Stomach (tissue), 9 donors: Measurements from ENCODE around the gene TCOF1. TPM values are rescaled to one million over a fixed set of nuclear protein-coding genes. Genes with fewer than 3 reads are reported as not detected.

Experiments
- DNase-seq, 2 donors: peaks; one replicate each; pipeline versions ENCODE4 v3.0.0 to v3.0.0-alpha.2; 2013 to 2019
- H3K27ac ChIP-seq, 5 donors: fragments of 200-600 bp in 4 of 5; sonication (generic) in 4 of 5; one replicate each; pipeline ENCODE4 v1.5.1; 2013 to 2019; ENCODE audit warnings: mild to moderate bottlenecking in 1 of 5, moderate library complexity in 1 of 5
- H3K27me3 ChIP-seq, 3 donors: fragments of 200-600 bp; sonication (generic); one replicate each; pipeline ENCODE4 v1.5.1; 2017 to 2019; ENCODE audit warnings: mixed run types in 1 of 3
- H3K36me3 ChIP-seq, 4 donors: fragments of 200-600 bp; sonication (generic); 1 replicate in 3 of 4; 2 replicates in 1 of 4; pipeline ENCODE4 v1.5.1; 2016 to 2019
- H3K4me1 ChIP-seq, 4 donors: fragments of 200-600 bp; sonication (generic); one replicate each; pipeline ENCODE4 v1.5.1; 2016 to 2019
- H3K4me3 ChIP-seq, 4 donors: fragments of 200-600 bp; sonication (generic) in 3 of 4; one replicate each; pipeline ENCODE4 v1.5.1; 2016 to 2019; ENCODE audit warnings: mild to moderate bottlenecking in 1 of 4
- H3K9me3 ChIP-seq, 4 donors: fragments of 200-600 bp; sonication (generic); one replicate each; pipeline ENCODE4 v1.5.1; 2016 to 2019
- EP300 ChIP-seq: sonication (generic); formaldehyde crosslinking; IDR thresholded peaks from one replicate; pipeline ENCODE4 v1.6.1; 2017; ENCODE audit warnings: antibody characterized with exemption
- POLR2A ChIP-seq, 4 donors: fragments of 450-650 bp; IDR thresholded peaks; one replicate each; pipeline ENCODE4 v1.6.1; 2016; ENCODE audit warnings: antibody characterized with exemption in 4 of 4, control low read depth in 2 of 4, mild to moderate bottlenecking in 1 of 4, moderate library complexity in 1 of 4
- POLR2AphosphoS5 ChIP-seq, 3 donors: sonication (generic); formaldehyde crosslinking; IDR thresholded peaks; one replicate each; pipeline ENCODE4 v1.6.1; 2016; ENCODE audit warnings: antibody characterized with exemption in 3 of 3
- WGBS, 5 donors: extraction: QIAGEN DNeasy Blood & Tissue Kit in 3 of 5; methylation state at CpG; one replicate each; pipeline versions ENCODE4 v1.1.5 to v1.1.7; 2013 to 2018; 5-methylcytosine and 5-hydroxymethylcytosine counted together
- intact Hi-C: fragments of 100-400 bp; cut with DNase I; formaldehyde crosslinking; loops from one replicate; pipeline ENCODE4 v1.15.1; 2023; ENCODE audit warnings: low total_unique reads
- polyA plus RNA-seq, 3 donors: library from polyadenylated mRNA; stranded (reverse); fragments of 200-250 nt; gene quantifications; one replicate each; pipeline ENCODE4 v1.2.3, GENCODE V29; 2013
- total RNA-seq, 5 donors: library from RNA; depleted of rRNA; stranded (reverse); fragments of >200 nt; gene quantifications; one replicate each; pipeline versions ENCODE4 v1.1.0 to v1.2.3, GENCODE V29; 2014 to 2016
- TF ChIP-seq, protein P1 (sequence below), 7 experiments: fragments of 450-650 bp in 4 of 7; fragments of 200-600 bp in 3 of 7; sonication (generic) in 3 of 7; IDR thresholded peaks; one replicate each; pipeline ENCODE4 v1.5.1; 2016 to 2019; ENCODE audit warnings: antibody characterized with exemption in 7 of 7, control low read depth in 2 of 7, mild to moderate bottlenecking in 1 of 7
- donor health status: healthy with polysubstance abuse.
- donor health status: Bipolar disorder and iron deficiency.
- donor health status: healthy.

TCOF1 gene
- total and polyA plus RNA-seq, 8 donors = 11.7 to 74.1 (median 27.0) TPM

GRCh38 chr5:150342583-150342982 is 14.9 kb upstream of the TCOF1 start:
- no peak overlapping the region for H3K4me3 ChIP-seq
- no peak overlapping the region for H3K27ac ChIP-seq
- TF ChIP-seq EP300 = no peak
- WGBS, 5 donors = 85 to 96% (median 90%) methylated on average over 5 of the region's 5 CpGs
- H3K4me1 ChIP-seq = no peaks in the 10 kb centered on the region
- H3K36me3 ChIP-seq = no peaks in the 10 kb centered on the region
- no peaks in the 10 kb centered on the region for H3K9me3 ChIP-seq
- intact Hi-C loops = no loop called here
- no peak for DNase-seq
- no peaks in the 10 kb centered on the region for H3K27me3 ChIP-seq

- WGBS, 5 donors = 61 to 72% (median 66%) methylated on average over 7 of the region's 7 CpGs
- no peak overlapping the region for H3K4me3 ChIP-seq
- no peak overlapping the region for H3K27ac ChIP-seq
- no peaks in the 10 kb centered on the region for H3K4me1 ChIP-seq
- no peaks in the 10 kb centered on the region for H3K9me3 ChIP-seq
- H3K27me3 ChIP-seq = no peaks in the 10 kb centered on the region
- no peak for TF ChIP-seq POLR2A (IDR thresholded peaks at IDR 0.05)
- TF ChIP-seq, protein P1, sequence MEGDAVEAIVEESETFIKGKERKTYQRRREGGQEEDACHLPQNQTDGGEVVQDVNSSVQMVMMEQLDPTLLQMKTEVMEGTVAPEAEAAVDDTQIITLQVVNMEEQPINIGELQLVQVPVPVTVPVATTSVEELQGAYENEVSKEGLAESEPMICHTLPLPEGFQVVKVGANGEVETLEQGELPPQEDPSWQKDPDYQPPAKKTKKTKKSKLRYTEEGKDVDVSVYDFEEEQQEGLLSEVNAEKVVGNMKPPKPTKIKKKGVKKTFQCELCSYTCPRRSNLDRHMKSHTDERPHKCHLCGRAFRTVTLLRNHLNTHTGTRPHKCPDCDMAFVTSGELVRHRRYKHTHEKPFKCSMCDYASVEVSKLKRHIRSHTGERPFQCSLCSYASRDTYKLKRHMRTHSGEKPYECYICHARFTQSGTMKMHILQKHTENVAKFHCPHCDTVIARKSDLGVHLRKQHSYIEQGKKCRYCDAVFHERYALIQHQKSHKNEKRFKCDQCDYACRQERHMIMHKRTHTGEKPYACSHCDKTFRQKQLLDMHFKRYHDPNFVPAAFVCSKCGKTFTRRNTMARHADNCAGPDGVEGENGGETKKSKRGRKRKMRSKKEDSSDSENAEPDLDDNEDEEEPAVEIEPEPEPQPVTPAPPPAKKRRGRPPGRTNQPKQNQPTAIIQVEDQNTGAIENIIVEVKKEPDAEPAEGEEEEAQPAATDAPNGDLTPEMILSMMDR (IDR thresholded peaks at IDR 0.05) = no peak
- TF ChIP-seq EP300 = no peak
- TF ChIP-seq POLR2AphosphoS5 (IDR thresholded peaks at IDR 0.05) = no peak
- intact Hi-C loops = no loop called here
- no peaks in the 10 kb centered on the region for H3K36me3 ChIP-seq
- DNase-seq = no peak
Observed at GRCh38 chr5:150343994-150344631, 13.4 kb upstream of the TCOF1 start.

- WGBS, 5 donors = 82 to 87% (median 84%) methylated on average over 5 of the region's 5 CpGs
- Histone ChIP-seq H3K27ac (no peak overlapping the region), H3K27me3 (no peaks in the 10 kb centered on the region), H3K9me3 (no peaks in the 10 kb centered on the region), H3K4me3 (no peak overlapping the region), H3K4me1 (peaks cover 0 to 4% (median 2%) of the 10 kb centered on the region in 4 donors), H3K36me3 (no peaks in the 10 kb centered on the region)
- no peak for TF ChIP-seq POLR2A (IDR thresholded peaks at IDR 0.05)
- no peak for TF ChIP-seq EP300
- no peak for TF ChIP-seq POLR2AphosphoS5 (IDR thresholded peaks at IDR 0.05)
- TF ChIP-seq, protein P1 (IDR thresholded peaks at IDR 0.05) = no peak
- intact Hi-C loops = no loop called here
- peak in 1 of 2 donors; percentile 56 for DNase-seq
Observed at GRCh38 chr5:150345716-150346115, 11.8 kb upstream of the TCOF1 start.

- H3K9me3 ChIP-seq = no peaks in the 10 kb centered on the region
- H3K27me3 ChIP-seq = no peaks in the 10 kb centered on the region
- no peak overlapping the region for H3K27ac ChIP-seq
- 82 to 89% (median 86%) methylated on average over 5 to 6 of the region's 6 CpGs for WGBS, 5 donors
- intact Hi-C loops = no loop called here
- H3K36me3 ChIP-seq = no peaks in the 10 kb centered on the region
- no peak for DNase-seq
- no peak for TF ChIP-seq POLR2A (IDR thresholded peaks at IDR 0.05)
- TF ChIP-seq EP300 = no peak
- TF ChIP-seq, protein P1 (IDR thresholded peaks at IDR 0.05) = no peak
- TF ChIP-seq POLR2AphosphoS5 (IDR thresholded peaks at IDR 0.05) = no peak
- H3K4me3 ChIP-seq = no peak overlapping the region
- peaks cover 0 to 9% (median 6%) of the 10 kb centered on the region in 4 donors for H3K4me1 ChIP-seq
Observed at GRCh38 chr5:150346592-150346991, 10.9 kb upstream of the TCOF1 start.

DNA sequence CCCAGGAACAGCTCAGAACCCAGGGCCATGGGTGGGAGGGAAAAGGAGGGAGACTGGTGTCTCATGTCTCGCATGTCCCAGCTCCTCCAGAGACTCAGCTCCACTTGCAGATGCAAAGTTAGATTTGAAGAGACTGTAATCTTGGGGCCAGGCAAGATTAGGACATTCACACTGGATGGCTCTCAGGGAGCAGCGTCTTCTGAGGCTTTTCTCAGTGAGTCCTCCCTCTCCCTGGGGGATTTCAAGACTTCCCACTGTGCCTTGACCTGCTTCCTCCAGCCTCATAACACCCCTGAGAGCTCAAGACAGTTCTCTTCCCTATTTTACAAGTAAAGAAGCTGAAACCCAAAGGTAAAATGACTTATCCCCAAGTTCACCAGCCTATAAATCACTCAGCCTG is 10.5 kb upstream of the TCOF1 start:
- Histone ChIP-seq H3K4me1 (peaks cover 0 to 9% (median 6%) of the 10 kb centered on the region in 4 donors), H3K9me3 (no peaks in the 10 kb centered on the region), H3K36me3 (no peaks in the 10 kb centered on the region), H3K4me3 (no peak overlapping the region), H3K27ac (no peak overlapping the region), H3K27me3 (no peaks in the 10 kb centered on the region)
- DNase-seq = no peak
- intact Hi-C loops = no loop called here
- WGBS, 5 donors = 75 to 97% (median 81%) methylated on average over 2 of the region's 2 CpGs
- TF ChIP-seq POLR2AphosphoS5 (IDR thresholded peaks at IDR 0.05) (no peak), EP300 (no peak), POLR2A (IDR thresholded peaks at IDR 0.05) (no peak)
- TF ChIP-seq, protein P1 (IDR thresholded peaks at IDR 0.05) = no peak
